A673 (cell line): Measurements from ENCODE around the gene HS6ST3. TPM values are rescaled to one million over a fixed set of nuclear protein-coding genes. Genes with fewer than 3 reads are reported as not detected.
A peak's percentile ranks its signal among the peaks of the same experiment; 100 is the strongest.

Experiments used
- BruUV-seq: library from RNA; stranded (reverse); fragments of 400-500 nt; replicated peaks from 2 replicates; lab custom pipeline; 2021; lab: Mats Ljungman, UMichigan
- CTCF ChIA-PET: fragments of 300-600 bp; sonication (Branson Sonifier 250); formaldehyde crosslinking; loops from one replicate; lab custom pipeline; 2022; ENCODE audit warnings: antibody characterized with exemption; lab: Charles Lee
- POLR2A ChIA-PET: fragments of 300-600 bp; sonication (Branson Sonifier 250); formaldehyde crosslinking; loops from one replicate; lab custom pipeline; 2022; ENCODE audit warnings: antibody characterized with exemption; ENCODE audit not compliant: low non-redundant PET; lab: Charles Lee
- DNase-seq: peaks from one replicate; pipeline ENCODE4 v3.0.0-alpha.2; 2015; ENCODE audit warnings: low spot score
- H3K27ac ChIP-seq: fragments of 200-600 bp; sonication (generic); 2 replicates; pipeline ENCODE4 v1.5.1; 2016; ENCODE audit warnings: mixed run types, low read depth, mild to moderate bottlenecking, mixed read lengths, antibody characterized with exemption, low read length; ENCODE audit not compliant: poor library complexity, severe bottlenecking
- H3K27me3 ChIP-seq: fragments of 200-600 bp; sonication (generic); replicated peaks from 2 replicates; pipeline ENCODE4 v1.6.1; 2017; ENCODE audit warnings: mixed run types, low read depth, mild to moderate bottlenecking, mixed read lengths, antibody characterized with exemption, low read length; ENCODE audit not compliant: insufficient read depth, poor library complexity
- H3K36me3 ChIP-seq: fragments of 200-600 bp; sonication (generic); 2 replicates; pipeline ENCODE4 v1.6.1; 2016; ENCODE audit warnings: mixed run types, mild to moderate bottlenecking, mixed read lengths, antibody characterized with exemption, low read length; ENCODE audit not compliant: insufficient read depth, poor library complexity, severe bottlenecking
- H3K4me1 ChIP-seq: fragments of 200-600 bp; sonication (generic); 2 replicates; pipeline ENCODE4 v1.6.1; 2017; ENCODE audit warnings: mixed run types, mild to moderate bottlenecking, mixed read lengths, antibody characterized with exemption, low read length; ENCODE audit not compliant: insufficient read depth, poor library complexity, severe bottlenecking
- H3K4me3 ChIP-seq: fragments of 200-600 bp; sonication (generic); 2 replicates; pipeline ENCODE4 v1.5.1; 2016; ENCODE audit warnings: low read depth, mixed run types, mild to moderate bottlenecking, mixed read lengths, low read length; ENCODE audit not compliant: poor library complexity, severe bottlenecking
- H3K9me3 ChIP-seq: fragments of 200-600 bp; sonication (generic); 2 replicates; pipeline ENCODE4 v1.6.1; 2016; ENCODE audit warnings: mixed run types, low read depth, mild to moderate bottlenecking, mixed read lengths, antibody characterized with exemption, low read length; ENCODE audit not compliant: poor library complexity, severe bottlenecking
- EZH2 ChIP-seq: fragments of 200-600 bp; sonication (generic); IDR thresholded peaks from 2 replicates; pipeline ENCODE4 v1.6.1; 2017; ENCODE audit warnings: borderline replicate concordance, low read depth, mild to moderate bottlenecking, mixed read lengths, antibody characterized with exemption, low read length; ENCODE audit not compliant: poor library complexity, severe bottlenecking
- intact Hi-C: fragments of 100-400 bp; cut with micrococcal nuclease; formaldehyde crosslinking; loops from one replicate; pipeline ENCODE4 v1.10.0; 2022; ENCODE audit not compliant: unreplicated experiment
- total RNA-seq: library from RNA; stranded (reverse); gene quantifications from 2 replicates; pipeline ENCODE4 v1.2.3, GENCODE V29; 2021
- TF ChIP-seq, protein P1 (sequence below): fragments of 300-800, 200-600 bp; sonication (generic); conservative IDR thresholded peaks from 2 replicates; pipeline ENCODE4 v1.5.1; 2017; ENCODE audit warnings: low read depth, mild to moderate bottlenecking, antibody characterized with exemption, low read length, moderate library complexity, mixed read lengths

Gene HS6ST3
- total RNA-seq, 1 experiment from 2014 or later, result not detected

DNA sequence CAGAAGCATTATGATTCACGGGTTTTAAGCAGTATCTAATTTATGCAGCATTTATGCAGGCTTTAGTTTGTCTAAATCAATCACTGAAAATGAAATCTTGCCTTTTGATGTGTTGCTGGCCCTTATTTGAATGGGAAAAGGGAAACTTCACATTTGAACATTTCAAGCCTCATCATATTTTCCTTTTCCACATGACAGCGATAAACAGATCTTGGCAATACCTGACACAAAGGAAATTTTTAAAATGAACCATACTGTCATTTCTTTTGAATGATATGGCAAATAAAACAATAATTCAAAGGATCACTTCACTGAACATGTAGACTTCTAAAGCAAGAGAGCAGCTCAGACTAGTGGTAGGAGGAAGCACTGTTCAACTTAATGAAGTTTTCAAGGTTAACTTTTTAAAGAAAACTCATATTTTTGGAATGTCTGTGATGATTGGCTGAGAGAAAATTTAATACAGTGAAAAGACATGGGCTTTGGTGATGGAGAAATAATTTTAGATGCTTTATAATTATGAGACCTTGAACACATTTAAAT lies 706.3 kb downstream of the HS6ST3 start:
- no peak overlapping the region for H3K4me3 ChIP-seq
- POLR2A ChIA-PET, result no interaction called here
- DNase-seq, result no peak
- TF ChIP-seq, protein P1, sequence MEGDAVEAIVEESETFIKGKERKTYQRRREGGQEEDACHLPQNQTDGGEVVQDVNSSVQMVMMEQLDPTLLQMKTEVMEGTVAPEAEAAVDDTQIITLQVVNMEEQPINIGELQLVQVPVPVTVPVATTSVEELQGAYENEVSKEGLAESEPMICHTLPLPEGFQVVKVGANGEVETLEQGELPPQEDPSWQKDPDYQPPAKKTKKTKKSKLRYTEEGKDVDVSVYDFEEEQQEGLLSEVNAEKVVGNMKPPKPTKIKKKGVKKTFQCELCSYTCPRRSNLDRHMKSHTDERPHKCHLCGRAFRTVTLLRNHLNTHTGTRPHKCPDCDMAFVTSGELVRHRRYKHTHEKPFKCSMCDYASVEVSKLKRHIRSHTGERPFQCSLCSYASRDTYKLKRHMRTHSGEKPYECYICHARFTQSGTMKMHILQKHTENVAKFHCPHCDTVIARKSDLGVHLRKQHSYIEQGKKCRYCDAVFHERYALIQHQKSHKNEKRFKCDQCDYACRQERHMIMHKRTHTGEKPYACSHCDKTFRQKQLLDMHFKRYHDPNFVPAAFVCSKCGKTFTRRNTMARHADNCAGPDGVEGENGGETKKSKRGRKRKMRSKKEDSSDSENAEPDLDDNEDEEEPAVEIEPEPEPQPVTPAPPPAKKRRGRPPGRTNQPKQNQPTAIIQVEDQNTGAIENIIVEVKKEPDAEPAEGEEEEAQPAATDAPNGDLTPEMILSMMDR, result 0 out of 2 replicates have a peak, but pooled peaks have one; percentile 13
- no peak for TF ChIP-seq EZH2
- intact Hi-C loops, result no loop called here
- H3K36me3 ChIP-seq, result no peaks in the 10 kb centered on the region
- CTCF ChIA-PET, result no interaction called here
- no peaks in the 10 kb centered on the region for H3K4me1 ChIP-seq
- H3K9me3 ChIP-seq, result no peaks in the 10 kb centered on the region
- no TSS peak for BruUV-seq
- H3K27me3 ChIP-seq, result peaks cover under 1% of the 10 kb centered on the region
- no peak overlapping the region for H3K27ac ChIP-seq

DNA sequence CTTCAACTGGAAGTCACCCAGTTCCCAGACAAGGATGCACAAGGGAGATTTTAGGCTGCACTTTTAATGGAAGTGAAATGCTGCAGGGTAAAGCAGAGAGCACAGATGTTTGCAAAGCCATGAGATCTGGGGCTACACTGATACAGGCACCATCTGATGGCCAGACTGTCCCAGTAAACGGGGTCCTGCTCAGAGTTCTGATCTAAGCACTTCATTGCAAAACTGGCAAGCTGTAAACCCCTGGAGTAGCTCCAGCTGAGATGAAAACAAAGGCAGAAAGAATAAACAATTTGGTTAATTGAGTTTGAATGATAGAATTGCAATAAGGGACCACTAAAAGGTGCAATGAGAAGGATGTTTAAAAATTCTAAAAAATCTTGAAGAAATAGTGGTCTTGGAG lies 707.2 kb downstream of the HS6ST3 start:
- DNase-seq, result no peak
- ChIA-PET POLR2A (no interaction called here), CTCF (no interaction called here)
- intact Hi-C loops, result no loop called here
- BruUV-seq, result no TSS peak
- Histone ChIP-seq H3K27me3 (peaks cover 8% of the 10 kb centered on the region), H3K27ac (no peak overlapping the region), H3K4me1 (no peaks in the 10 kb centered on the region), H3K9me3 (no peaks in the 10 kb centered on the region), H3K4me3 (no peak overlapping the region), H3K36me3 (no peaks in the 10 kb centered on the region)
- TF ChIP-seq EZH2, result no peak
- TF ChIP-seq, protein P1, result no peak

DNA sequence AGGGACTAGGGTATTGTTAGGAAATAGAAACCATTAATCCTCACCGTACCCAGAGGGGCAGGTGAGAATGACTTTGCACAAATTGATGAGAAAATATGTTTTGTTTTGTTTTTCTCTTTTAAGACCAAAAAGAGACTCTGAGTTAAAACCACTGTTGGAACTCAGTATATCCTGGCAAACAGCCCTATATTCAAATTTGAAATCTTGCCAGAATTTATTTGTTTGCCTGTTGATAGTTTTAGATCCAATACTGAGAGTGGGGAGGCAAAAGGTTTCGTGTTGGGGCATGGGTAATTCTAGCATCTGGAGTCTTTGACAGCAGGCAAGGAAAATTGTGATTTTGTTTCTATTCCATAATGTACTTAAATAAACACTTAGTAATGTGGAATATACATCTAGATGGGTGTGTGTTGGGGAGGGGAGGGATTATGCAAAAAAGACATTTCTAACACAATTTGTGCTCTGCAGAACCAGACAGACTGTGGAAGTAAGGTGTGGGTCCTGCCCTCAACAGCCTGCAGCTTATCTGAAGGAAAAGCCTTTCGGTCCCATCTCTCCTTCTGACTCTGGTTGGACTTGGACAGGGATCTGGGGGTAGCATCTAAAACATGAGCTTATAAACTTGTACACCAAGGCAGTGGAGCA lies 713.7 kb downstream of the HS6ST3 start:
- DNase-seq, result no peak
- ChIA-PET POLR2A (no interaction called here), CTCF (no interaction called here)
- Histone ChIP-seq H3K27me3 (peaks cover 8% of the 10 kb centered on the region), H3K36me3 (no peaks in the 10 kb centered on the region), H3K27ac (no peak overlapping the region), H3K4me1 (no peaks in the 10 kb centered on the region), H3K9me3 (no peaks in the 10 kb centered on the region), H3K4me3 (no peak overlapping the region)
- intact Hi-C loops, result no loop called here
- BruUV-seq, result no TSS peak
- TF ChIP-seq, protein P1, result no peak
- no peak for TF ChIP-seq EZH2
